Stimulated activated naive CD4-positive, alpha-beta T cell (primary cell): ENCODE data around the gene PRLH.
"Not testable (repeated sequence)": the region's sequence is repeated elsewhere in the genome, so short reads cannot be mapped to it uniquely, and the experiment has no call there.

ENCODE experiments used
- DNase-seq, 6 experiments: peaks; one replicate each; lab custom pipeline; 2025; lab: John Stamatoyannopoulos, UW

PRLH gene

DNA sequence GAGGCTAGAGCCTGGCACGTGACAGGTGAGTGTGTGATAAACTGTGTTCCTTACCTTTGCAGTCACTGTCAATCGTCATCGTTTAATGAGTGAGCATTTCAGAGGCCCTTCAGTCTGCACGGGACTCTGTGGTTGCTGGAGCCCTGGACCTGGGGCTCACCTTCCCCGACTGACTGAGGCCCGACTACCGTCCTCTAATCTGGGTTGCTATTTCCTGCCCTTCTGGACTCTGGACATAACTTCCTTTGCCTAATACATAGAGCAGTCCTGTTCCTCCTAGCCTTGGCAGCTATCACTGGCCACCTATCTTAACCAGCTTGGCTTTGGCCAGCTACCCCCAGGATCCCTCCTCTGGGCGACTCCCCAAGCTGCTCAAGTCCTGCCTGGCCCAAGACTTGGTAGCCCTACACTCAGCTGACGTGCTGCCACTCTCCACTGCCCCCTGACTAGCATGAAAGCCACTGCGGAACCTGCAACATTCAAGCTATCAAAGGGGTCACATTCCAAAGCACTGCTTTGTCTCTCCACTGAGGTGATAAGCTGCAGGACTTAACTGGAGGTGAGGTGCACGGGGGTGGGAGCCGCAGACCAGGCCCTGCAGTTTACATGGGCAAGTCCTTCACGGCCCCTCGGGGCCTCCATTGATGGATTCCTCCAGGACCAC is 35.2 kb downstream of the PRLH start:
- DNase-seq, result no peak

- no peak for DNase-seq
Measured at GRCh38 chr2:237602409-237602808, 36.0 kb downstream of the PRLH start.

DNA sequence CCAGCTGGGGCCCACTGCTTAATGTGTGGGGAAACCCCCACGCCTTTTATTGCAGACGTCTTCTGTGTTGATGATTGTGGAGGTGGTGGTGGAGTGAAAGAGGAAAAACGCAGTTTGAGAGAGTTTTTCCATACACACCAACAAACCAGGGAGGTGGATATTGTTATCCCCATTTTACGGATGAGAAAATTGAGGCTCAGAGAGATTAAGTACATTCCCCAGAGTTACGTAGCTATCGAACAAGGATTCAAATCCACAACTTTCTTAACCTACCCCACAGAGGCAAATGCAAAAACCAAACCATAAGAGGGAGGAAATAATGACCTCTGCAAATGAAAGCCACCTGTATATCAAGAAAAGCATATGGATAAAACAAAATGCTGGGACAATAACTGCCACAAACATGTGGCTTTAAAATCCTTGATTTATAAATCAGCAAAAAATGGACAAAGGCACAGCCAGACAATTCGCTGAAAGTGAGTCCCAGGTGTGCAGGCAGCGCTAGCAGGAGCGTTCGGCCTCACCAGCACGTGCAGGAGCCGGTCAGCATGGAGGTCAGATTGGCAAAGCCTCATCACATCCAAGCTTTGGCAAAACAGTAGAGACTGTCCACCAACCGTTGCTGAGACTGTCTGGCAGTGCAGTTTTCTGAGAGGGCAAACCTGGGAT is 36.8 kb downstream of the PRLH start:
- DNase-seq, result no peak

- peak; percentile 49 to 89 (median 76) for DNase-seq
Measured at GRCh38 chr2:237603718-237604362, 37.5 kb downstream of the PRLH start.

- DNase-seq, result no peak
Measured at GRCh38 chr2:237604391-237604790, 38.0 kb downstream of the PRLH start.

DNA sequence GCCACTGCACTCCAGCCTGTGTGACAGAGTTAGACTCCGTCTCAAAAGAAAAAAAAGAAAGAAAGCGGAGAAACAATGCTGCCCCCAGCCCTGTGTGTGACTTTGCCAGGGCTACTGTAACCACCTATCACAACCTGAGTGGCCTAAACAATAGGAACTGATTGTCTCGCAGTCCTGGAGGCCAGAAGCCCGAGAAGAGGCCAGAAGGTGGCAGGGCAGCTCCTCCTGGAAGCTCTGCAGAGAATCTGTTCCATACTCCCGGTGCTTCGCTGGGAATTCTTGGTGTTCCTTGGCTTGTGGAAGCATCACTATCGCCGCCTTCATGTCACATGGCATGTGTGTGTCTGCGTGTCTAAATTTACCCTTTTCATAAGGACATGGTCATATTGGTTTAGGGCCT is 38.6 kb downstream of the PRLH start:
- DNase-seq, result no peak

- DNase-seq, result not testable (repeated sequence)
Measured at GRCh38 chr2:237606522-237606921, 40.1 kb downstream of the PRLH start.

DNA sequence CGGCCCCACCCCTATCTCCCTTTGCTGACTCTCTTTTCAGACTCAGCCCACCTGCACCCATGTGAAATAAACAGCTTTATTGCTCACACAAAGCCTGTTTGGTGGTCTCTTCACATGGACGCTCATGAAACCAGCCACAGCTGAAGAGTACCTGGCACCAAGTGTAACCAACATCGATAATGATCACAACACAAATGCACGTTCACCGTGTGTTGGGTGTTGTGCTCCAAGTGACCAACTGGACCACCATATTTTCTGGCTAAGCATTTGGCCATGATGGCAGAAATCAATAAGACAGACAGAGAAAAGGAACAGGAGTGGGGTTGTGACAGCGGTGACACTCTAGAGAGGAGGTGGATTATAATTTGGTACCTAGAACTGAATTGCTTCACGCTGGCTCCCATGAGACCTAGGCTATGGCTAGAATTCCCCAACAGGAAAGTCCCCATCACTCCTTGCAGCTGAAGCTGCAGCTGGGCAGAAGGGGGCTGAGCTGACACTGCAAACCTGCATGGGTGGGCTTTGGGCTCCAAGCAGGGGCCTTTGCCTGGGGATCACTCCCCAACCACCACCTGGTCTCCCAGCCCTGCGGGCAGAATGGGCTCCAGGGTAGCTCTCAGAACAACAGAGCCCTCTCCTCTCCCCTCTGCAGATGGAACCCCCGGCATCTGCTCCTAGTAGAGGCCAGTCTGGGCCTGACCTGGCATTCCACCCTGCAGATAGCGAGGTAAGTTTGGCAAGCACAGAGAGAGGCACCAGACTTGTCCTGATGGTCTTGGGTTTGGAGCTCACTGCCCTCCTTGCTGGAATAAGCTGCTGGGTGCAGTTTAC is 46.4 kb downstream of the PRLH start:
- no peak for DNase-seq

GRCh38 chr2:237613679-237614078 is 47.3 kb downstream of the PRLH start:
- DNase-seq, result no peak

DNA sequence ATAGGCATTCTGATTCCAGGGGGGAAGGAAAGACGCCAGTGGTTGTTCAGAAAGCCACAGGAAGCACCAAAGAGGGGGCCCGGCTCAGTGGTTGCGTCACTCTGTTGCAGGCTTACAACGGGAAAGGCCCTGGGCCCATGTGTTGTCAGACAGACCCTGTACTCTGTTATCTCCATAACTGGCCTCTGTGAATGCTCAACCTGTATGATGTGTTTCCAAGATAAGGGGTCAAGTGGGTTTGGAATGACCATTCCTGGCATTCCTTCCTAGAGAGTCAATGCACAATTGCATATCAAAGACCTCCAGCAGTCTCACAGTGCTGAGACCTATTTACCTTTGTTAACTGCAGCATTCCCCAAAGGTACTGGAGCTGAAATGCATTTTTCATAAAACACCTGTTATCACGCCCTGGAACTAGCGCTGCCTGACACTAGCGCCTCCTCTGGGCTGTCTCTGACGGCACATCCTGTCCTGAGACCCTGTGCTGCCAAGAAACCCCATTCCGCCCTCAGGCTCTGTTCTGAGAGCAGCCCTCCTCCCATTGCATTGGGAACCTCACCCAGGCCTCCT is 47.9 kb downstream of the PRLH start:
- no peak for DNase-seq

GRCh38 chr2:237615631-237616249 is 49.4 kb downstream of the PRLH start:
- no peak for DNase-seq

- DNase-seq, result no peak
Measured at GRCh38 chr2:237616373-237616733, 50.0 kb downstream of the PRLH start.
